GM20431 (cell line): ENCODE data around the gene CYTL1.
"Not testable (repeated sequence)": the region's sequence is repeated elsewhere in the genome, so short reads cannot be mapped to it uniquely, and the experiment has no call there.

Experiments
- in situ Hi-C: fragments of 300-500 bp; cut with MseI, MboI; formaldehyde crosslinking; loops from one replicate; pipeline ENCODE4 v1.15.0; 2020; ENCODE audit warnings: low sequenced_read_pairs; ENCODE audit not compliant: unreplicated experiment

The CYTL1 gene

DNA sequence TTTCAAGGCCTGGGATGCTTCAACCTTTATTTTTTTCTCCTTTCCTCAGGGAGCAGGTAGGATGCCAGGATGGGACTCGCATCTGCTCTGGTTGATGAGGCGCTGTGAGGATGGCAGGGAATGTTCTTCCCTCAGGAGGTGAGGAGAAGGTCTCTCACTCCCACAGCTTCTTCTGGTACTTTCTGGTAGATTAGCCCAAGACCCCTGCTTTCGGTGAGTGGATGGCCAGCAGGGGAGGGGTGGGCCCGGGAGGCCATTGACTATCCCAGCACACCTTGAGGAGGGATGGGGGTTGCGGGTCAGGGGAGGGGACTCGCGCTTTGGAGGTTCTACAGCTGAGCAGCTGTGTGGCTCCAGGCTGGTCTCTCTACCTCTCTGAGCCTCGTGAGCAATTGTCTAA is 14.8 kb downstream of the CYTL1 start:
- in situ Hi-C loops: no loop called here

DNA sequence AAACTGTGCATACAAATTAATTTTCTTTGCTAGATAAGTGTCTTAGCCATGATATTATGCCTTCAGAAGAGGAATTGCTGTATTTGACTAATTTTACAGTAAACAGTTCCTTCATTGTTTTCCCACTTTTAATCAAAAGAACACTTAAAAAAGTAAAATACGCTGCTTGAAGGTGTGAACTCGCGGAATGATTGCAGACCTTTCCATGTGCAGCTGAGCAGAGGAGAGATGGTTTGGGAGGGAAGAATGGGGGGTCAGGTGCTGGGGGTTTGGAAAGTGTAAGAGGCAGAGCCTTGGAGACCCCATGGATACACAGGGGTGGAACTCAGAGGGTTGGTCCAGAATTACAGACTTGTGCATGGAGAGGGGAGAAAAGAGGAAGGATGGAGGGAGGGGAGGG is 15.3 kb downstream of the CYTL1 start:
- in situ Hi-C loops: no loop called here

DNA sequence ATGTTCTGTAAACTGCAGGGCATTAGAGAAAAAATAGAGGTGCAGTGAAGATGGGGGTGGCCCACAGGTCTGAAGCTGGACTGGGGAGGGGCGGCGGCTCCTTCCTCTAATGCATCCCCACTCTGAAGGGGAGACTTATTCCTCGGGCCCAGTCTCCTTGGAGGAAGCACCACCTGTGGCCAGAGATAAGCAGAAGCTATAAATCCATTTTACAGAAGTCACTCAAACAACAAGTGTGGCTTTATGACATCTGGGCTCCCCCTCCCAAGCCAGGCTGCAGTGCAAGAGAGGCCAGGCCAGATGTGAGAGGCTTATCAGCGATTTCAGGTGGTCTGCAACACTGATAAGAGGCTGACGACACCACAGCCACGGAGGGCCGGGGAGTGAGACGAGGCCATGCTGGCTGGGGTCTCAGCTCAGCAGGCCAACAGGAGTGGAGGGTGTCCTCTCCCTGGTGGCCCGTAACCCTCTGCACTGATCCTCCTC is 15.8 kb downstream of the CYTL1 start:
- in situ Hi-C loops: no loop called here

GRCh38 chr4:5001641-5002040 is 17.6 kb downstream of the CYTL1 start:
- in situ Hi-C loops: not testable (repeated sequence)

- in situ Hi-C loops: not testable (repeated sequence)
Measured at GRCh38 chr4:4996935-4997334, 22.3 kb downstream of the CYTL1 start.

- in situ Hi-C loops: no loop called here
Measured at GRCh38 chr4:4995908-4996265, 23.4 kb downstream of the CYTL1 start.

- in situ Hi-C loops: no loop called here
Measured at GRCh38 chr4:4995103-4995907, 24.0 kb downstream of the CYTL1 start.

GRCh38 chr4:4994312-4995097 is 24.8 kb downstream of the CYTL1 start:
- in situ Hi-C loops: no loop called here

GRCh38 chr4:4992833-4993232 is 26.4 kb downstream of the CYTL1 start:
- in situ Hi-C loops: no loop called here

- in situ Hi-C loops: no loop called here
Measured at GRCh38 chr4:4991541-4992099, 27.6 kb downstream of the CYTL1 start.

DNA sequence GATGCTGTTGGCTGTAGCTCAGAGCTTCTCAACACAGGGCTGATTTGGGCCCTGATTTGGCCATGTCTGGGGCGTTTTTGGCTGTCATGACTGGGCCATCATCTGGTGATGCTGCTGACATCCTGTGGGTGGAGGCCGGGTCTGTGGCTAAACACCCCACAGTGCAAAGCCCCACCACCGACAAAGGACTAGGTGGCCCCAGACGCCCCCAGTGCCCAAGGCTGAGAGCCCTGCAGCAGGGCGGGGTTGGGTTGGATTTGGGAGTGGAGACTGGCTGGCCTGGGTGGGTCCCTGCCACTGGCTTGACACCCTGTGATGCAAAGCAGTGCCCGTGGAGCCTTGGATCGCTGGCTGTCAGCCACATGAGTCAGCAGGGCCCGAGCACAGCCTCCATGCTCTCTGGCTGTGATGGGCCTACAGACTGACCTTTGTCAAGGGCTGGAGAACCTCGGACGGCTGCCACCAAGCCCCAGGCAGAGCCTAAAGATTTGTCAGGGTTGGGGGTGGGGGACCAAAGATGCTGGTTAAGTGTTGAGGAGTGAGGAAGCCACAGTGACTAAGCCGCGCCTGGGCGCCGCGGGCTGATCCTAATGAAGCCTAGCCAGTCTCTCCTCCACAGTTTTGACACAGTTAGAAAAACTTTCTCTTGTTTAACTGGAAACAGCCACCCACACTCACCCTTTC is 28.3 kb downstream of the CYTL1 start:
- in situ Hi-C loops: no loop called here

- in situ Hi-C loops: no loop called here
Measured at GRCh38 chr4:4990329-4990728, 28.9 kb downstream of the CYTL1 start.

- in situ Hi-C loops: no loop called here
Measured at GRCh38 chr4:4989083-4989622, 30.1 kb downstream of the CYTL1 start.

GRCh38 chr4:4987656-4988055 is 31.6 kb downstream of the CYTL1 start:
- in situ Hi-C loops: no loop called here

- in situ Hi-C loops: no loop called here
Measured at GRCh38 chr4:4986841-4987240, 32.4 kb downstream of the CYTL1 start.

DNA sequence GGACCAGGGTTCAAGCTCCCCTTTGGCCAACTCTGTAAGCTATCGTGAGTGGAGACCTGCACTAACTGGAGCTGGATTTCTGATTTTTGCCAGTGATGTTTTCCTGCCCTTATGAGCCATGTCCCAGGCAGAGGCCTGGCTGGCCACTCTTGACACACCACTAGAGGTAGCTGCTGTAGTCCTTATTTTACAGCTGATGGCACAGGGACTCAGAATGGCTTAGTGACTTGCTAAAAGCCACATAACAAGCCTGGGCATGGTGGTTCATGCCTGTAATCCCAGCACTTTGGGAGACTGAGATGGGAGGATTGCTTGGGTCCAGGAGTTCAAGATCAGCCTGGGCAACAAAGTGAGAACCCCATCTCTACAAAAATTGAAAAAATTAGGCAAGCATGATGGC is 33.4 kb downstream of the CYTL1 start:
- in situ Hi-C loops: no loop called here

DNA sequence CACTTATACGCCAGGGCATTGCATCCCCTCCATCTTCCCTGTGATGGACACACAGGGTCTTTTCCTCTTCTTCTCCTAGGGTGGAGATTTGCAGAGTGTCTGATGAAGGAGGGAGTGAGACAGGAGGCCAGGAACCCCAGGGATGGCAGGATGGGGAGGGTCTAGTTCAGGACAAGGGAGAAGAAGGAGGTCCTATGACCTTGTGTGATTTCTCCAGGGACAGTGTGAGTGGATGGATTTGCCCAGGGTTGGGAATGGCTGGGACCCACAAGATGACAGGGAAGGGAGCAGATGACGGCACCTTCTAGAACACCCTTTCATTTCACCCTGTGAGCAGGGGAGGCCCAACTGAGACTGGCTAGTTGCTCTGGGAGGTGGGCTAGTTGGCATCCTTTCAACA is 34.2 kb downstream of the CYTL1 start:
- in situ Hi-C loops: no loop called here

- in situ Hi-C loops: no loop called here
Measured at GRCh38 chr4:4984186-4984585, 35.1 kb downstream of the CYTL1 start.

DNA sequence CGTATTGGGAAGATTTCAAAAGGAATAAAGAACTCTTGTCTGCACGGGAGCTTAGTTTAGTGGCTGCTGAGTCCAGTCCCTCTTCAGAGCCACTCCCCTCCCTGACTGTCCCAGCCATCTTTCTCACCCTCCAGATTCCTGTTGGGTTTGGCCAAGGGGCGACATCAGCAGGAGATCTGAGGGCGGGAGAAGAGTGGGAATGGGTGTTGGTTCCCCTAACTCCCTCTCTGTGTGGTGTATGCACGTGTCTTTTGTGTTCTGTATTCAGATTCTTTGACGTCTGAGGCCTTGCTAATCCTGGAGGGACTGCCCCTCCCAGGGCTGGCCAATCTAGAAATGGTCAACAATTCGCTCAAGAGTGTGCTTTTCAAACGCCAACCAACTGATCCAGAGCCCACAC is 37.4 kb downstream of the CYTL1 start:
- in situ Hi-C loops: no loop called here

- in situ Hi-C loops: no loop called here
Measured at GRCh38 chr4:4981427-4981826, 37.8 kb downstream of the CYTL1 start.
